GM23338 (cell line): Measurements from ENCODE around the gene FAM50A. TPM values are rescaled to one million over a fixed set of nuclear protein-coding genes. Genes with fewer than 3 reads are reported as not detected.
A peak's percentile ranks its signal among the peaks of the same experiment; 100 is the strongest.

ENCODE experiments used
- ATAC-seq: fragments of 200-7000 bp; cut with Tn5 transposase; 3 replicates; pipeline ENCODE4 v1.9.1; 2020
- DNase-seq: peaks from one replicate; pipeline ENCODE4 v3.0.0-alpha.2; 2015; ENCODE audit warnings: low spot score
- H2AFZ ChIP-seq: fragments of 200-600 bp; sonication (generic); 2 replicates; pipeline ENCODE4 v1.8.0; 2016; ENCODE audit warnings: antibody characterized with exemption, mild to moderate bottlenecking, moderate library complexity
- H3F3A ChIP-seq: fragments of 200-600 bp; sonication (generic); replicated peaks from 2 replicates; pipeline ENCODE4 v1.8.0; 2017; ENCODE audit warnings: antibody characterized with exemption, mixed run types, low read depth
- H3K27ac ChIP-seq: fragments of 200-600 bp; sonication (generic); 2 replicates; pipeline ENCODE4 v1.6.1; 2016; ENCODE audit warnings: low read depth
- H3K27me3 ChIP-seq: fragments of 200-600 bp; sonication (generic); 2 replicates; pipeline ENCODE4 v1.8.0; 2016; ENCODE audit warnings: mild to moderate bottlenecking, mixed run types, moderate library complexity; ENCODE audit not compliant: insufficient read depth
- H3K36me3 ChIP-seq: fragments of 200-600 bp; sonication (generic); 2 replicates; pipeline ENCODE4 v1.8.0; 2016; ENCODE audit warnings: mild to moderate bottlenecking; ENCODE audit not compliant: insufficient read depth
- H3K4me1 ChIP-seq: fragments of 200-600 bp; sonication (generic); 2 replicates; pipeline ENCODE4 v1.8.0; 2016; ENCODE audit warnings: mild to moderate bottlenecking, moderate library complexity; ENCODE audit not compliant: insufficient read depth
- H3K4me2 ChIP-seq: fragments of 200-600 bp; sonication (generic); 2 replicates; pipeline ENCODE4 v1.7.1; 2017; ENCODE audit warnings: mixed run types
- H3K4me3 ChIP-seq: fragments of 200-600 bp; sonication (generic); 2 replicates; pipeline ENCODE4 v1.6.1; 2016; ENCODE audit warnings: mixed run types
- H3K79me2 ChIP-seq: fragments of 200-600 bp; sonication (generic); replicated peaks from 2 replicates; pipeline ENCODE4 v1.8.0; 2017; ENCODE audit warnings: mild to moderate bottlenecking; ENCODE audit not compliant: insufficient read depth
- H3K9me2 ChIP-seq: fragments of 200-600 bp; sonication (generic); 2 replicates; pipeline ENCODE4 v1.8.0; 2017; ENCODE audit not compliant: insufficient read depth
- H4K20me1 ChIP-seq: fragments of 200-600 bp; sonication (generic); replicated peaks from 2 replicates; pipeline ENCODE4 v1.8.0; 2017; ENCODE audit warnings: mild to moderate bottlenecking; ENCODE audit not compliant: insufficient read depth
- H3K27ac Mint-ChIP-seq: 2 replicates; pipeline ENCODE4 v1.8.0; 2020; ENCODE audit warnings: inconsistent platforms, mild to moderate bottlenecking, moderate library complexity, mixed read lengths
- H3K27me3 Mint-ChIP-seq: 3 replicates; pipeline ENCODE4 v1.8.0; 2022; ENCODE audit warnings: low read depth, mild to moderate bottlenecking, moderate library complexity, mixed read lengths, inconsistent platforms; ENCODE audit not compliant: insufficient read depth, poor library complexity
- H3K36me3 Mint-ChIP-seq: 3 replicates; pipeline ENCODE4 v1.8.0; 2021; ENCODE audit warnings: low read depth, mild to moderate bottlenecking, inconsistent platforms, moderate library complexity, mixed read lengths
- H3K4me1 Mint-ChIP-seq: 3 replicates; pipeline ENCODE4 v1.8.0; 2020; ENCODE audit warnings: mild to moderate bottlenecking, inconsistent platforms, mixed read lengths
- H3K4me3 Mint-ChIP-seq: 3 replicates; pipeline ENCODE4 v1.8.0; 2021; ENCODE audit warnings: moderate library complexity, mild to moderate bottlenecking, inconsistent platforms, mixed read lengths
- H3K9me3 Mint-ChIP-seq: 3 replicates; pipeline ENCODE4 v1.8.0; 2020; ENCODE audit warnings: moderate library complexity, mild to moderate bottlenecking, inconsistent platforms, mixed read lengths
- CTCF ChIP-seq, 2 experiments: fragments of 200-600 bp in 1 of 2; sonication (generic) in 1 of 2; conservative IDR thresholded peaks; 2 replicates each; pipeline versions ENCODE4 v1.5.1 to v1.6.1; 2016 to 2017; ENCODE audit warnings: antibody characterized with exemption in 2 of 2, low read depth in 2 of 2, mild to moderate bottlenecking in 2 of 2, moderate library complexity in 1 of 2
- EZH2 ChIP-seq: fragments of 200-600 bp; sonication (generic); IDR thresholded peaks from one replicate; pipeline ENCODE4 v1.8.0; 2017; ENCODE audit warnings: antibody characterized with exemption, mild to moderate bottlenecking, low read depth; ENCODE audit not compliant: unreplicated experiment
- JUNB ChIP-seq: IDR thresholded peaks from one replicate; pipeline ENCODE4 v1.6.1; 2016; ENCODE audit warnings: antibody characterized with exemption; ENCODE audit not compliant: unreplicated experiment
- NANOG ChIP-seq: IDR thresholded peaks from 2 replicates; pipeline ENCODE4 v1.6.1; 2016; ENCODE audit warnings: antibody characterized with exemption, borderline replicate concordance
- POLR2AphosphoS5 ChIP-seq: IDR thresholded peaks from 2 replicates; pipeline ENCODE4 v1.6.1; 2016; ENCODE audit warnings: antibody characterized with exemption, low read depth
- REST ChIP-seq: IDR thresholded peaks from one replicate; pipeline ENCODE4 v1.6.1; 2018; ENCODE audit warnings: antibody characterized with exemption; ENCODE audit not compliant: unreplicated experiment
- STAT1 ChIP-seq: IDR thresholded peaks from one replicate; pipeline ENCODE4 v1.6.1; 2016; ENCODE audit warnings: antibody characterized with exemption; ENCODE audit not compliant: unreplicated experiment
- ZNF114 ChIP-seq: fragments of 250-450 bp; sonication (Bioruptor Pico); IDR thresholded peaks from 2 replicates; pipeline ENCODE4 v1.5.0; 2020; ENCODE audit warnings: mild to moderate bottlenecking, moderate library complexity
- ZNF331 ChIP-seq: fragments of 250-450 bp; sonication (Bioruptor Pico); IDR thresholded peaks from 2 replicates; pipeline ENCODE4 v1.5.0; 2020; ENCODE audit warnings: low read depth, mild to moderate bottlenecking, moderate library complexity
- polyA plus RNA-seq: library from polyadenylated mRNA; unstranded; fragments of >200 nt; fragmentation: Nextera tagmentation; extraction: Ambion mirVana; gene quantifications from 2 replicates; pipeline ENCODE4 v1.2.1, GENCODE V29; 2016
- total RNA-seq: library from RNA; depleted of rRNA; stranded (reverse); fragments of >200 nt; shearing (Covaris generic); gene quantifications from 2 replicates; pipeline ENCODE4 v1.2.3, GENCODE V29; 2014

The FAM50A gene
- total and polyA plus RNA-seq, 2 experiments from 2014 or later = 23.9 to 77.6 TPM

GRCh38 chrX:154398668-154399526 lies 45.0 kb upstream of the FAM50A start:
- Histone ChIP-seq H3K27ac (peak overlapping the region; percentile 92), H3K4me1 (peaks cover 6% of the 10 kb centered on the region; the same call in 1 of the 2 replicates), H3K4me2 (peak overlapping the region; percentile 90), H3K4me3 (peak overlapping the region; percentile 85), H3F3A (peaks cover 21% of the 10 kb centered on the region), H4K20me1 (no peaks in the 10 kb centered on the region), H2AFZ (no peak overlapping the region), H3K79me2 (peaks cover 17% of the 10 kb centered on the region), H3K36me3 (peaks cover 4% of the 10 kb centered on the region; the same call in 1 of the 2 replicates), H3K27me3 (no peaks in the 10 kb centered on the region), H3K9me2 (no peaks in the 10 kb centered on the region)
- peaks cover 9% of the 10 kb centered on the region; the same call in 1 of the 3 replicates for H3K9me3 Mint-ChIP-seq
- DNase-seq = peak; percentile 61
- H3K27me3 Mint-ChIP-seq = peaks cover 40% of the 10 kb centered on the region
- TF ChIP-seq STAT1 (no peak), NANOG (no peak), EZH2 (no peak), ZNF331 (no peak), ZNF114 (CRISPR knock-in tag) (no peak), POLR2AphosphoS5 (no peak), REST (no peak), JUNB (no peak), CTCF (conservative IDR thresholded peaks at IDR 0.05; ENCODE audit: low read depth in 2 of 2) (peak; percentile 64 to 65)
- peak overlapping the region; percentile 100 for H3K27ac Mint-ChIP-seq
- H3K36me3 Mint-ChIP-seq = peaks cover 36% of the 10 kb centered on the region
- ATAC-seq = peak; percentile 4; the same call in 2 of the 3 replicates
- H3K4me3 Mint-ChIP-seq = peak overlapping the region; percentile 100
- peaks cover 13% of the 10 kb centered on the region; the same call in 2 of the 3 replicates for H3K4me1 Mint-ChIP-seq
